Progenitor cell of endocrine pancreas (in vitro differentiated cells): ENCODE measurements around the gene DCTN2. TPM values are rescaled to one million over a fixed set of nuclear protein-coding genes. Genes with fewer than 3 reads are reported as not detected.

Source experiments
- DNase-seq: peaks from one replicate; pipeline ENCODE4 v3.0.0; 2021; ENCODE audit warnings: low spot score; ENCODE audit not compliant: unreplicated experiment
- H3K27ac Mint-ChIP-seq: 2 replicates; pipeline ENCODE4 v1.8.0; 2021; ENCODE audit warnings: mild to moderate bottlenecking, moderate library complexity, mixed read lengths
- H3K27me3 Mint-ChIP-seq: 2 replicates; pipeline ENCODE4 v1.8.0; 2021; ENCODE audit warnings: mixed read lengths
- H3K36me3 Mint-ChIP-seq: 2 replicates; pipeline ENCODE4 v1.8.0; 2022; ENCODE audit warnings: mixed read lengths; ENCODE audit not compliant: insufficient read depth
- H3K4me1 Mint-ChIP-seq: 2 replicates; pipeline ENCODE4 v1.8.0; 2021; ENCODE audit warnings: low read depth, mixed read lengths
- H3K4me3 Mint-ChIP-seq: 2 replicates; pipeline ENCODE4 v1.8.0; 2021; ENCODE audit warnings: low read depth, mild to moderate bottlenecking, moderate library complexity, mixed read lengths
- H3K9me3 Mint-ChIP-seq: 2 replicates; pipeline ENCODE4 v1.8.0; 2021; ENCODE audit warnings: low read depth, mixed read lengths
- total RNA-seq: library from RNA; stranded (reverse); gene quantifications from 2 replicates; pipeline ENCODE4 v1.2.1, GENCODE V29; 2021
- TF ChIP-seq, protein P1 (sequence below): fragments of 200-600 bp; sonication (generic); IDR thresholded peaks from one replicate; pipeline ENCODE4 v1.5.0; 2021; ENCODE audit warnings: antibody characterized with exemption, mild to moderate bottlenecking; ENCODE audit not compliant: unreplicated experiment

DCTN2 gene
- total RNA-seq, 1 donor from 2014 or later = 144 TPM

DNA sequence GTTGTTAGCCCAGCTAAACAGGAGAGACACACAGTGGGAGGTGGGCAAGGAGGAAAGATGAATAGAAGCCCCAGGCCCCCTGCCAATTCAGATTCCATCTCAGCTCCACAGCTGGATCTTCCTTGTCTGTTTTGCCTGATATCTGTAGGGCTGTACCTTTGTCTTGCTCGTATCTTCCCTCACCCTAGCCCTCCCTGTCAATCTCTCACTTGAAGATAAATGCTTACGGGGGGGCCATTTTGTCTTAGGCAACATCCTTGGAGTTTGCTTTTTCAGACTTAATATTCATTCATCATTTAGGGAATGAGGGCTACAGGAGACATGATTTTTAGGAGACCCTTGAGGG, 5.3 kb upstream of the DCTN2 start:
- Mint-ChIP-seq H3K36me3 (no peaks in the 10 kb centered on the region), H3K27me3 (peaks cover 68% of the 10 kb centered on the region), H3K9me3 (no peaks in the 10 kb centered on the region), H3K27ac (no peak overlapping the region), H3K4me3 (no peak overlapping the region), H3K4me1 (peaks cover 4% of the 10 kb centered on the region)
- TF ChIP-seq, protein P1, sequence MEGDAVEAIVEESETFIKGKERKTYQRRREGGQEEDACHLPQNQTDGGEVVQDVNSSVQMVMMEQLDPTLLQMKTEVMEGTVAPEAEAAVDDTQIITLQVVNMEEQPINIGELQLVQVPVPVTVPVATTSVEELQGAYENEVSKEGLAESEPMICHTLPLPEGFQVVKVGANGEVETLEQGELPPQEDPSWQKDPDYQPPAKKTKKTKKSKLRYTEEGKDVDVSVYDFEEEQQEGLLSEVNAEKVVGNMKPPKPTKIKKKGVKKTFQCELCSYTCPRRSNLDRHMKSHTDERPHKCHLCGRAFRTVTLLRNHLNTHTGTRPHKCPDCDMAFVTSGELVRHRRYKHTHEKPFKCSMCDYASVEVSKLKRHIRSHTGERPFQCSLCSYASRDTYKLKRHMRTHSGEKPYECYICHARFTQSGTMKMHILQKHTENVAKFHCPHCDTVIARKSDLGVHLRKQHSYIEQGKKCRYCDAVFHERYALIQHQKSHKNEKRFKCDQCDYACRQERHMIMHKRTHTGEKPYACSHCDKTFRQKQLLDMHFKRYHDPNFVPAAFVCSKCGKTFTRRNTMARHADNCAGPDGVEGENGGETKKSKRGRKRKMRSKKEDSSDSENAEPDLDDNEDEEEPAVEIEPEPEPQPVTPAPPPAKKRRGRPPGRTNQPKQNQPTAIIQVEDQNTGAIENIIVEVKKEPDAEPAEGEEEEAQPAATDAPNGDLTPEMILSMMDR = no peak
- DNase-seq = no peak

DNA sequence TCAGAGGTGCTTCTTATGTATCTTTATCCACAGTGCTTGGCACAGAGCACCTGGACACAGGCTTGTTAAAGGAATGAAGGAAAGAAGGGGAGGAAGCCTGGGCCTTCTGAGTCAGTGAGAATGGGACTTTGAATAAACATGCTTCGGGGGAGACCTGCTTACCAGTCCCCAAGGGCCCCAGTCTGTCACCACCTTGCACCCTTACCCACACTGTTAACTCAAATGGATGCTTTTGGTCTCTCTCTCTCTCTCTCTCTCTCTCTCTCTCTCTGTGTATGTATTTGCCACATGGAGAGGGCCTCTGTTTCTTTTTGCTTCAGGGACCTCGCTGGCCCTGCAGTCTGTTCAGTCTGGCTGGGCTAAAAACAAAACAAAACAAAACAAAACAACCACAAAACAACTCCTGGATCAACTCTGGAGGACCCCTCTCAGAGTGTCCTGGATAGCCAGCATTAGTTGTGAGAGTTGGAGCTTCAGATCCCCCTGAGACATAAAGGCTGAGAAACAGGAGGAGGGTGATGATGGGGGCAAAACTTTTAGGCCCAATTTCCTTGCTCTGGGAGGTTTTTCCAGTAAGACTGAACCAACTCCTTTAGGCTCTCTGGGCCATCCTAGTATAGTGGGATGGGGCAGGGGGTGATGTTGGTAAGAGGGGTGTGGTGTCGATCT, 4.8 kb upstream of the DCTN2 start:
- no peak overlapping the region for H3K4me3 Mint-ChIP-seq

DNA sequence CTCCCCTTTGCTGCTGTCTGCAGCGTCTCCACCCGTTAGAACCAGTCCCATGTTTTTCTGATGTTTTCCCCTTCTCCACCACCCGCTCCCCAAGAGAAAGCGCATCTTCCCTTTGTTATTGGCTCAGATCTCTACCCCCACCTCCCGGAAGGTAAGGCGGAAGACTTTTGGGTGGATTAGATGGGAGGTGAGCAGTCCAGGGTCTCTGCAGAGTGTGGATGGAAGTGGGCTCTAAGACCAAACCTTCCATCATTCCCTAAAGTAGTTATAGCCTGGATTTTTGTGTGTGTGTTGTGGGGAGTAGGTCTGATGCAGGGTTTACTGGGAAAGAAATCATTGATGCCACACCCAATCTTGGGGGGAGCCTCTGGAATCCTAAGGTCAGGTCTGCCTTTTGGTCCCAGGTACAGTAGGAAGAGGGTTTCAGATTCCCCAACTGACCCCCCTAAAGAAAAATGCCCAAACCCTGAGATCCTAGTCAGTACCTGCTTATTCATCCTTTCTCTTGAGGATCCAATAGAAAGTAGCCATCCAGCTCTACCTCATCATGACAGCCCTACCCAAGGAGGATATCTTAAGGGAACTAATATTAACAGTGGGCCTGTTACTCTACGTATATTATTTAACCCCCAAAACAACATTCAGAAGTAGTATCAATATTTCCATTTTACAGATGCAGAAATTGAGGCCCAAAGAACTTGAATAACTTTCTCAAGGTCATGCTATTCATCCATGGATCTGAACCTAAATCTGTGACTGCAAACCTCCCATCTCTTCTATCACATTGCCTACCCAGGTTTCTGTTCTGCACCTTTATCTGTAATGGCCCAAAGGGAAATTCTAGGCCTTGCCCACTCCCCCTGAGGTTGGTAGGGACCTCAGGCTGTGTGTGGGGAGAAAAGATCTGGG, 3.9 kb upstream of the DCTN2 start:
- peaks cover 70% of the 10 kb centered on the region for H3K27me3 Mint-ChIP-seq
- TF ChIP-seq, protein P1 = no peak
- no peak overlapping the region for H3K27ac Mint-ChIP-seq
- no peak for DNase-seq
- H3K9me3 Mint-ChIP-seq = no peaks in the 10 kb centered on the region
- peaks cover 10% of the 10 kb centered on the region for H3K4me1 Mint-ChIP-seq
- no peaks in the 10 kb centered on the region for H3K36me3 Mint-ChIP-seq
- H3K4me3 Mint-ChIP-seq = peak overlapping the region; percentile 66

More for the DNA sequence above, 4.8 kb upstream of the DCTN2 start:
- TF ChIP-seq, protein P1 = no peak
- peaks cover 5% of the 10 kb centered on the region for H3K4me1 Mint-ChIP-seq
- no peaks in the 10 kb centered on the region for H3K9me3 Mint-ChIP-seq
- peaks cover 70% of the 10 kb centered on the region for H3K27me3 Mint-ChIP-seq
- no peak overlapping the region for H3K27ac Mint-ChIP-seq
- no peaks in the 10 kb centered on the region for H3K36me3 Mint-ChIP-seq
- DNase-seq = no peak

DNA sequence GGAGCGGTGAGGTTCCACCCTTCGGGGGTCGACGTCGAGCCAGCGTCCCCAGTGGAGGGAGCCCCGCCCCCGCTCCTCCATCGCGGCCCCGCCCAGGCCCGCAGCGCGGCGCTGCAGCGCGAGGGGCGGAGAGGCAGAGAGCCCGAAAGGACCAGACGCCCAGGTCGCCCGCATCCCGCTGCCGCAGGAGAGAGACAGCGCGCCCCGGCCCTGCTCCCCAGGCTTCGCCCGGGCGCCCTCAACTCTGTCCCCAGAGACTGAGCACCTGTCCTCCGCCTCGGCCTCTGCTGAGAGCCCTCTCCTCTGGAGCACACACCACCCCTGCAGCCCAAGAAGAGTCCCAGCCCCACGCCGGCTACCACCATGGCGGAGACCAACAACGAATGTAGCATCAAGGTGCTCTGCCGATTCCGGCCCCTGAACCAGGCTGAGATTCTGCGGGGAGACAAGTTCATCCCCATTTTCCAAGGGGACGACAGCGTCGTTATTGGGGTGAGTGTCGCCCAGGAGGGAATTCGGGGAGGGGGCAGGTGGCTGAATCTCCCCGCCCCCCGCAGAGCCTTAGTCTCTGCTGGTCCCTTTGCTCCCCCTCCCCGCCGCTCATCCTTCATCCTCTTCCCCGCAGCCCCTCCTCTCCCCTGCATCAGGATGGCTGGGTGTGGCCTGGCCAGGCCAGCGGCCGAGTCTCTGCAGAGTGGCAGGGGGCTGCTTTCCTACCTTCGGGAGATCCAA, 3.1 kb upstream of the DCTN2 start, which contains the start of gene KIF5A:
Gene KIF5A, plus strand, starts transcription at position 136 of the 732 bp plus-strand sequence. Its CDS starts 228 bp downstream, at position 364.
- TF ChIP-seq, protein P1 = no peak
- Mint-ChIP-seq H3K36me3 (no peaks in the 10 kb centered on the region), H3K4me3 (peak within 1 kb of the TSS; percentile 66), H3K27me3 (peaks cover 70% of the 10 kb centered on the region), H3K9me3 (no peaks in the 10 kb centered on the region), H3K4me1 (peaks cover 16% of the 10 kb centered on the region), H3K27ac (no peak within 1 kb of the TSS)
- peak; percentile 34 for DNase-seq
